SIG-M5 treated with dmso at 0.1 percent for 504 hours (cell line): ENCODE measurements around the gene CHCHD3.

ENCODE experiments used
- DNase-seq: peaks from one replicate; lab custom pipeline; 2025; ENCODE audit not compliant: unreplicated experiment; lab: John Stamatoyannopoulos, UW

The CHCHD3 gene

GRCh38 chr7:133081119-133081598 is 731 bp downstream of the CHCHD3 start:
- DNase-seq: peak; percentile 18

DNA sequence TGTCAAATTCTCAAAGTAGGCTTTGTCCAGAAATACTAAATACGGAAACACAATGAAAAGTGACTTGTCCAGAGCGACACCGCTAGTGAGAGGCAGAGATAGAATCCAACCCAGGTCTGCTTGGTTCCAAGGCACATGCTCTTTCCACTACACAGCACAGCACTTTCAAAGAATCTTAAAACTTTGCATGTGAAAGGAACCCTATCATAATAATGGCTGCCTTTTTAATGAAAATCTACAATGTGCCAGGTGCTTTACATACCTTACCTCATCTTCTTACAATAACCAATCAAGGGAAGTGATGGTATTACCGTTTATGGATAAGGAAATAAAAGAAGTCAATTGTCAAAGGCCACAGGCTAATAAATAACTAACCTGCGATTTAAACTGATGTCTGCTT is 2.6 kb downstream of the CHCHD3 start:
- no peak for DNase-seq

- no peak for DNase-seq
These were observed 4.5 kb downstream of the CHCHD3 start for GRCh38 chr7:133077394-133077793.

GRCh38 chr7:133076142-133076541 is 5.7 kb downstream of the CHCHD3 start:
- DNase-seq: no peak

GRCh38 chr7:133071506-133071905 is 10.4 kb downstream of the CHCHD3 start:
- DNase-seq: no peak

DNA sequence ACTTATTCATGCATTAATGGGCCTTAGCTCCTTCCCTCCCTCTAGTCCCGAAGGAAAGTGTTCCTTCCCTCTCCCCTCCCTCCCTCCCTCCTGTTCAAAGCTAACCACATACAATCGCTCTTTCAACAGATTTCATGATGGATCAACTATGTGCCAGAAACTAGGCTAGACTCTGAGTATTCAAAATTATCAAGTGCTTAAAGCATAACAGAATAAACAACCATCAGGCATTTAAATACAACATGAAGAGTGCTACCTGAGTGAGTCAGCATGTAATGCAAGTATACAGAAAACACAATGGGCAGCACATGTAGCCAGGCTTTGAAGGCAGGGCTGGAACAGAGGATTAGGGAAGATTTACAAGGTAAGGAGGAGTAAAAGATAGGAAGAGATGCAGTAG is 11.3 kb downstream of the CHCHD3 start:
- no peak for DNase-seq

GRCh38 chr7:133065301-133065700 is 16.6 kb downstream of the CHCHD3 start:
- no peak for DNase-seq

GRCh38 chr7:133064082-133064820 is 17.6 kb downstream of the CHCHD3 start:
- DNase-seq: no peak

DNA sequence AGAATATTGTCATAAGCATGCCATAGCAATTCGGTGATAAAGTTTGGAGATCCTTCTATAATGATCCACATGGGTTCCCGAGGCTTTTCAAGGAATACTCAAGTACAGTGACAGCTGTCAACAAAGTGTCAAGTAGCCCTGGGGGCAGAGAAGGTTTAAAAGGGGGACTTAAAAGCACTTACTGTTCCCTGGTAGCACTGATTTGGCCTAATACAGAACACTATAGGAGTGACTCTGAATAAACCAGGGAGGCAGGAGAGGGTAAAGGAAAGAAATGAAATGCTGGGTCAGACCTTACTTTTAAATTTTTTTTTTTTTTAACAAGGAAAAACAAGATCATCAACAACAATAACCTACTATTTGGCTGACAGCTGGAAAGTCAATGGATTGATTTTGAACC is 20.1 kb downstream of the CHCHD3 start:
- no peak for DNase-seq

GRCh38 chr7:133061357-133061756 is 20.5 kb downstream of the CHCHD3 start:
- no peak for DNase-seq

GRCh38 chr7:133060004-133060403 is 21.9 kb downstream of the CHCHD3 start:
- no peak for DNase-seq

DNA sequence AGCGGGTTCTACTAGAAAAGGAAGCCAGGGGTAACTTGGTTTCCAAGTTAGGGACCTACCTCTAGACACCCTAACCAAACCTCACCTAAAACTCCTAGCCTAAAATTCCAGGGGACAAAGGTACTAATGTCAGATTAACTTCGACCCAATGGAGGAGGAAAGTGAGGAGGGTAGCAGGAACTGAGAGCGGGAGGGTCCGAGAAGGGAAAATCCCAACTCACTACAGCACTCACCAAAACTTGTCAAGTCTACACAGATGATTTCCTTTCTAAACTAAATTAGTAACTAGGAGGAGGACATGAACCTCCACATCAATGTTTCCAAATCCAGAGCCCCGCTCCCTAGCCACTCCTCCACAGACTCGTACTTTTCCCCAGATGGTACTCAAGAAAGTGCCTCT is 22.6 kb downstream of the CHCHD3 start:
- no peak for DNase-seq

DNA sequence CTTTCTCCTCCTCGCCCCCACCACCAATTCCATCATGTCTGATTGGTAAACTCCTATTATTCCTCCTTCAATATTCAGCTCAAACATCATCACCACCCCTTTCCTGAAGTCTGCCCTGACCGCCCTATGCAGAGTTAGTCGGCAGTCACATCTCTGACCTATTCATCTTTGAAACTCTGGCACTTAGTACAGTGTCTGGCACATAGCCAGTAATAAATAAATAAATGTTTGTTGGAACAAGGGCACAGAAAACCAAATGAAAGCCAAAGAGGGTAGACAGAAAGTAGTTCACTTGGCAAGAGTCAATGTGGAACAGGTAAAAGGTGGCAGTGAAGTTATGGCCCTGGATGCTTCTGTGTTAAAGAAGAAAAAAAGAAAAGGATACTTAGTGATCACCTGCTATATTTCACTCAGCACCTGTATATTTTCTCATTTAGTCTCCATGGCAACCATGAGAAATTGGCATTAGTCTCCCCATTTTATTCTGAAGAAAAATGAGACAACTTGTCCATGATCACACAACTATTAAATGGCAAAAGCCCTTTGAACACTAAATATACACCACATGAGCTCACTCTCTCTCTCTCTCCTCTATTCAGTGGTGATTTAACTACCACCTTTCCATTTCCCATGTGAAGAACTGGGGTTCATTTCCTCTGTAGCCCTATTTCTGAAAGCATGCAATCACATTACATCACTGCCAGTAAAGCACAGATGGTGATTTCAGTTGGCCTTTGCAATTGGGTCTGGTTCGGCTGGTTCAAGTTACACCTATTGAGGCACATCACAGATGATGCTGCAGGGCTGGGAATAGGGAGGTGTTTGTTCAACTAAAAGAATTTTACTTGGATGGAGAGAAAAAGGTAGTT is 25.3 kb downstream of the CHCHD3 start:
- no peak for DNase-seq

GRCh38 chr7:133054162-133054840 is 27.6 kb downstream of the CHCHD3 start:
- peak; percentile 34 for DNase-seq

DNA sequence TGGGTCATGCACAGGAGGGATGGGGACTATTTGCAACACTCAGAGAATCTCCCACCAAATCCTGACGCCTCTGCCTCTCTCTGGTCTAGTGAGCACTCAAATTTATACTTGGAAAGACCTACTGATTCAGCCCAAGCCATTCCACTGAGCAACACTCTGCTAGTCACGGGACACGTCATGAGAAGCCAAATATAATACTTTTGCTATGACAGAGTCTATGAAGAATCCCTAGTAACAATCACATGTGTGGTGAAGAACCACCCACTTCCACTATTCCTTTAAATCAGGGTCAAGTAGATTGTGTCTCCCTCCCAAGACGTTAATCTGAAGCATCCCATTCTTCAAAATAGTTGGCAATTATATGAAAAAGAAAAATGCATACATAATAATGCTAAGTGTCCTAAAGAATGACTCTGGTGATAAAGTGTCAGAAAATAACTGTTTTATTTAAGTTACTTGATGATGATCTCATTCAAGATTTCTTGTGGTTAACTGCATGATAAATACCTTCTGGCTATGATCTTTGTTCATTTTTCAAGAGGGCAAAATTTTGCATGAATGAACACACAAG is 28.5 kb downstream of the CHCHD3 start:
- no peak for DNase-seq

- DNase-seq: no peak
These were observed 29.1 kb downstream of the CHCHD3 start for GRCh38 chr7:133052826-133053225.

DNA sequence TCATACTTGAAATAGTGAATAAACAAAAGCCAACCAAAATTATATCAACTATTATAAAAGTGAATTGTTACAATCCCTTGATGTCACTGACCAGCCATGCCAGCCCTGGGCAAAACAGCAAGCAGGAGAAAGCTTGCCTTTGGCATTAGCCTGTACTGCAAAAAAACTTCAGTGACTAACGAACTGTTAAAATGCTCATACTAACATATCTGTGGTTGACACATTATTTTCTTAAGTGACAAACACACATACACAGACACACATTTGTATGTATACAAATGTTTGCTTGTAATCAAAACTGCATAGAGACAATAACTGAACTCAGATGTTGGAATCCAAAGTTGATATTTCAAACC is 29.5 kb downstream of the CHCHD3 start:
- DNase-seq: no peak

DNA sequence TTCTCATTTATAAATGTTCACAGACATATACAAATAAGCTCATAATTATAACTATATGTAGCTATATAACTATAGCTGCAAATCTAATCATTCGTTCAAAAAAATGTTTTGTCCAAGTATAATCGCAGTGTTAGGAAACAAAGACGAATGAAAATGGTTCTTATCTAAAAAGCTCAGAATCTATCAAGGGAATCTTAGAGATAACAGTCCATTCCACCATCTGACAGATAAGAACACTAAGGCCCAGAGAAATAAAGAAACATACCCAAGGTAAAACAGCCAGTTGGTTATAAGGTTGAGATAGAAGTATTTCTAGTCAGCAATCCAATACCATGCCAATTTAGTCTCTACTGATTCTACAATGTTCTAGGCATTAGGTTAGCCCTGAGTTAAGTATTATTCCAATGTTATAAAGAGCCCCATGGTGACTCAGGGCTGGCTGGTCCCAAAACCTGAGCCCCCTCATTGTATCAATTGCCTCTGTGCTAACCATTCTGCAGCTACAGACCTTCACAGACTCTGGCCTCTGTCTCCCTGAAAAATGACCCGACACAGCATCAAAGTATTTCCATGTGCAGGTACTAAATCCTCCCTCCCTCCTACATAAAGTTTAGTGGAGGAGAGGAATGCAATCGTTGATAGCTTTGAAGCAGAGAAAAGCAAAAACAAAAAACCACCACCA is 30.0 kb downstream of the CHCHD3 start:
- no peak for DNase-seq

GRCh38 chr7:133051066-133051465 is 30.8 kb downstream of the CHCHD3 start:
- peak; percentile 31 for DNase-seq

GRCh38 chr7:133050200-133050995 is 31.5 kb downstream of the CHCHD3 start:
- no peak for DNase-seq
